Measurements from ENCODE around the gene SP140L.
"Not testable (repeated sequence)": the region's sequence is repeated elsewhere in the genome, so short reads cannot be mapped to it uniquely, and the experiment has no call there.

SP140L gene

GRCh38 chr2:230324503-230324902 is 2.5 kb upstream of the SP140L start:
- DNase-seq: no peak

- DNase-seq: no peak
Observed at GRCh38 chr2:230325316-230326243, 1.4 kb upstream of the SP140L start.

DNA sequence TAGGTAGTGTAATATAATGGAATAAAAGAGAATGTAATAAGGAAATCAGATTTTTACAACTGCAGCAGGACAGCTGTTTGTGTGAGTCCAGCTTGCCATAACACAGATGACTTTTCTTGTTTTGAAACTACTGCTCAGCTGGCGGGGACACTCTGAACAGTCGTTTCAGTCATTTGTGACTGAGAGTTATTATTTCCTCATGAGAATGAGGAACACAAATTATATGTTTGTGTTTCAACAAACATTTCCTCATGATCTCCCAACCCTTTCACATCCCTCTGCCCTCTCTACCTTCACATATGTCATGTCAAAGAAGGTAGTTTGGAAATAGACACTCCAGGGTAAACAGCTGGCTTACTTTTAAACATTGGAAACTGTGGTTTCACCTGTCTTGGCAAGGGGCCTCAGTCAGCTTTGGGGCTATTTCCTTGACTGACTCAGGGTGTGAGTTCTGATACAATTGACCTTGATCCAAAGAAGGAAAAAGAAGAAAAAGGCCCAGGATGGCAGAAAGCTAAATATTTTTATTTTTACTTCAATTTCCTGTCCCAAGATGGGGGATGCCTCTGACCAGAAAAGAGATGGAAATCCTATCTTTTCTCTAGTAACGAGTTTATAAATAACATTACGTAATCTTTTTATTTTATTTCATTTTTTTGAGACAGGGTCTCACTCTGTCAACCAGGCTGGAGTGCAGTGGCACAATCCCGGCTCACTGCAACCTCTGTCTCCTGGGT is 593 bp downstream of the SP140L start:
- no peak for DNase-seq

GRCh38 chr2:230328155-230328458 is 1.1 kb downstream of the SP140L start:
- no peak for DNase-seq

GRCh38 chr2:230329946-230330605 is 3.1 kb downstream of the SP140L start:
- no peak for DNase-seq

DNA sequence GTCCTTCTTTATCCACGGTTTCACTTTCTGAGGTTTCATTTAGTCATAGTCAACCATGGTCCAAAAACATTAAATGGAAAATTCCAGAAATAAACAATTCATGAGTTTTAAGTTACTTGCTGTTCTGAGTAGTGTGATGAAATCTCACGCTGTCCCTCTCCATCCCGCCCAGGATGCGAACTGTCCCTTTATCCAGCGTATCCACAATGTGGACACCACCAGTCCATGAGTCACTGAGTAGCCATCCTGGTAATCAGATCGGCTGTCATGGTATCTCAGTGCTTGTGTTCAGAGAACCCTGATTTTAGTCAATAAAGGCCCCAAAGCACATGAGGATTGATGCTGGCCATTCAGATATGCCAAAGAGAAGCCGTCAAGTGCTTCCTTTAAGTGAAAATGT is 3.7 kb downstream of the SP140L start:
- no peak for DNase-seq

GRCh38 chr2:230335461-230335863 is 8.5 kb downstream of the SP140L start:
- DNase-seq: no peak

GRCh38 chr2:230335864-230336506 is 9.0 kb downstream of the SP140L start:
- DNase-seq: no peak

- not testable (repeated sequence) for DNase-seq
Observed at GRCh38 chr2:230341936-230342528, 15.0 kb downstream of the SP140L start.

GRCh38 chr2:230343041-230343624 is 16.1 kb downstream of the SP140L start:
- DNase-seq: not testable (repeated sequence)

GRCh38 chr2:230343747-230344146 is 16.8 kb downstream of the SP140L start:
- DNase-seq: no peak

GRCh38 chr2:230346465-230346864 is 19.5 kb downstream of the SP140L start:
- no peak for DNase-seq

- DNase-seq: no peak
Observed at GRCh38 chr2:230346921-230347533, 20.0 kb downstream of the SP140L start.

GRCh38 chr2:230347659-230348305 is 20.8 kb downstream of the SP140L start:
- peak in 1 of 2 donors; percentile 34 for DNase-seq

DNA sequence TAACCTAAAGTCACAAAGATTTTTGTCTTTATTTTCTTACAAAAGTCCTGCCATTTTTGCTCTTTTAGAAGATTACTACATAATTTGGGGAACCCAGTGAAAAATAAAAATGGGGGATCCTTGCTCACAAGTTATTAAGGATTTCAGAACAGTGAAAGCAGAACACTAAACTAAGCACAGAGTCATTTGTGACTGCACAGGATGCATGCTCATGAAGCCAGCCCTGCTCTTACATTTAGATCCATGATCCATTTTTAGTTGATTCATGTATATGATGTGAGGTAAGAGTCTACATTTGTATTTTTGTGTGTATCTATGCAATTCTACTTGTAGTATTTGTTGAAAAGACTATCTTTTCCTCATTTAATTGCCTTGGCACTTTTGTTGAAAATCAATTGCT is 21.8 kb downstream of the SP140L start:
- no peak for DNase-seq

GRCh38 chr2:230356084-230356483 is 29.1 kb downstream of the SP140L start:
- no peak for DNase-seq

- no peak for DNase-seq
Observed at GRCh38 chr2:230358305-230358704, 31.3 kb downstream of the SP140L start.

DNA sequence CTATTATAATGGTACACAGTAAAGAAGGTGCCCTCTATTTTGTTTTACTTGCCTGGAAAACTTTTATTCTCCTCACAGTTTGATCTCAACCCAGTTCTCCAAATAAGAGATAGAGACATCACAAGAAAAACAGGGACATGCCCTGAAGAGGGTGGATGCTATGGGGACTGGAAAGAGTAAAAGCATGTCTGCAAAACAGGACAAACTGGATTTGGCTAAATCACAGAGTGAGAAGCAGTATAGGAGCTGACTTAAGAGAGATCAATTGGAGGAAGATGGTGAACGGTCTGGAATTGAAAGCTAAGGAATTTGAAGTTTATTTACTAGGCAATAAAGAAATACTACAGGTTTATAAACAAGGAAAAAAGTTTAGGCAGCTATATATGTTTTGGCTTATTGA is 33.0 kb downstream of the SP140L start:
- no peak for DNase-seq

DNA sequence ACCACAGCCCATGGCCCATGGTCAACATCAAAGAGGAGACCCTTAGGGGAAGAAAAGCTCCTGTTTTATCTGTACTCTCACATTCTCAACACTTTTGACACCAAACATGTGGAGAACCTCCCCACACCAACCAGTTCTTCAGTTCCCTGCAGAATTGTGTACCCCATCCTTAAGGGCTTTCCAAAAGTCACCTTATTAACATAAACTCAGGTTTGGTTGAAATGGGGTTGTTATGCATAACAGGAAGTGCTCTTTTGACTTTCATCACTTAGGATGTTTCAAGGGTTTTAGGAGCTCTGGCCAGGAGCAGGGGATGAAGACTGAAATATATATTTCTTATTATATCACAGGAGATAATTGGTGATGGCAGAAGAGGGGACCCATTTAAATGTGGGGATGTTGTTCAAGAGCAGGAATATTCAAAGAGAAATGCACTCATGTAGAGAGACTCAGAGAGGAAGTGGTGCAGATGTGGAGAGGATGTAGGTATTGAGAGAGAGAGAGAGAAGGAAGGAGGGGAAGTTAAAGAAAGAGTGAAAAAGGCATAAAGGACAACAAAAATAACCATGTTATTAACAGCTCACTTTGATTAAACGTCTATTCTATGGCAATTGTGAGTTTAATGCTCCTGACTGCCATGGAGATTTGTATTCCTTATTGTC is 35.2 kb downstream of the SP140L start:
- no peak for DNase-seq

GRCh38 chr2:230382108-230382507 is 55.1 kb downstream of the SP140L start:
- DNase-seq: no peak

DNA sequence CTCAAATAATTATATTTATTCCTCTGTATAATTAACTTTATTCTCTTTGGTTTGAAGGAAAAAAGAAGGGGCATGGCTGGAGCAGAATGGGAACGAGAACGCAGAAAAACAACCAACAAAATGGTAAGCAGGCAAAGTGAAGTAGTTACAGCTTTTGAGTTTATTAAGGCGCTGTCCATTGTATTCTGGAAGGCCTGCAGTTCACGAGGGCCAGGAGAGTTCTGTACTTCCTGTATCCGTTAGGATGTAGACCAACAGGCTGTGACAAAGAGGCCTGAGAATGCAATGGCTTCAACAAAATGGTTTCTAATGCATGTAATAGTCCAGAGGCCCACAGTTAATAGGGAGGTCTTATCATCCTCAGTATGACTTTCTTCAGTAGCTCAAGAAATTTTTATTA is 56.5 kb downstream of the SP140L start:
- DNase-seq: no peak

Data from CD4-positive, alpha-beta T cell treated with Interleukin-4 for 1 hour (primary cell).